Dendritic cell treated with granulocyte-macrophage colony-stimulating factor and Interleukin-4, amounts not matched to agents 40 ng/mL and 50 ng/mL, for 4 days (primary cell): ENCODE data around the gene VSIG8.
A peak's percentile ranks its signal among the peaks of the same experiment; 100 is the strongest.

Experiments used
- H3K27ac Mint-ChIP-seq: one replicate; pipeline ENCODE4 v1.8.0; 2022; ENCODE audit warnings: mild to moderate bottlenecking, mixed read lengths
- H3K27me3 Mint-ChIP-seq: one replicate; pipeline ENCODE4 v1.8.0; 2022; ENCODE audit warnings: mild to moderate bottlenecking, mixed read lengths
- H3K36me3 Mint-ChIP-seq: one replicate; pipeline ENCODE4 v1.8.0; 2022; ENCODE audit warnings: low read depth, mixed read lengths
- H3K4me1 Mint-ChIP-seq: one replicate; pipeline ENCODE4 v1.8.0; 2022; ENCODE audit warnings: low read depth, mixed read lengths
- H3K4me3 Mint-ChIP-seq: one replicate; pipeline ENCODE4 v1.8.0; 2022; ENCODE audit warnings: mild to moderate bottlenecking, moderate library complexity, mixed read lengths
- H3K9me3 Mint-ChIP-seq: one replicate; pipeline ENCODE4 v1.8.0; 2022; ENCODE audit warnings: mixed read lengths
- intact Hi-C: fragments of 100-400 bp; cut with micrococcal nuclease; formaldehyde crosslinking; loops from one replicate; pipeline ENCODE4 v1.15.0; 2022

The VSIG8 gene

GRCh38 chr1:159843459-159843858, 19.0 kb downstream of the VSIG8 start:
- peaks cover 24% of the 10 kb centered on the region for H3K27me3 Mint-ChIP-seq
- no peak overlapping the region for H3K4me3 Mint-ChIP-seq
- no peak overlapping the region for H3K27ac Mint-ChIP-seq
- intact Hi-C loops: no loop called here
- peaks cover 14% of the 10 kb centered on the region for H3K4me1 Mint-ChIP-seq
- no peaks in the 10 kb centered on the region for H3K36me3 Mint-ChIP-seq
- no peaks in the 10 kb centered on the region for H3K9me3 Mint-ChIP-seq

- Mint-ChIP-seq H3K4me3 (no peak overlapping the region), H3K36me3 (peaks cover 16% of the 10 kb centered on the region), H3K27ac (no peak overlapping the region), H3K9me3 (no peaks in the 10 kb centered on the region), H3K4me1 (peaks cover 21% of the 10 kb centered on the region), H3K27me3 (peaks cover 23% of the 10 kb centered on the region)
- intact Hi-C loops: no loop called here
Measured at GRCh38 chr1:159841749-159842148, 20.7 kb downstream of the VSIG8 start.

GRCh38 chr1:159839116-159839849, 23.2 kb downstream of the VSIG8 start:
- intact Hi-C loops: no loop called here
- peaks cover 9% of the 10 kb centered on the region for H3K27me3 Mint-ChIP-seq
- no peak overlapping the region for H3K27ac Mint-ChIP-seq
- H3K36me3 Mint-ChIP-seq: peaks cover 41% of the 10 kb centered on the region
- no peaks in the 10 kb centered on the region for H3K9me3 Mint-ChIP-seq
- peaks cover 42% of the 10 kb centered on the region for H3K4me1 Mint-ChIP-seq
- no peak overlapping the region for H3K4me3 Mint-ChIP-seq

- Mint-ChIP-seq H3K9me3 (no peaks in the 10 kb centered on the region), H3K36me3 (peaks cover 47% of the 10 kb centered on the region), H3K4me1 (peaks cover 48% of the 10 kb centered on the region), H3K27me3 (peaks cover 5% of the 10 kb centered on the region), H3K4me3 (no peak overlapping the region), H3K27ac (no peak overlapping the region)
- intact Hi-C loops: no loop called here
Measured at GRCh38 chr1:159838715-159839114, 23.7 kb downstream of the VSIG8 start.

- H3K4me3 Mint-ChIP-seq: no peak overlapping the region
- no peaks in the 10 kb centered on the region for H3K9me3 Mint-ChIP-seq
- no peaks in the 10 kb centered on the region for H3K27me3 Mint-ChIP-seq
- H3K4me1 Mint-ChIP-seq: peaks cover 75% of the 10 kb centered on the region
- intact Hi-C loops: no loop called here
- H3K27ac Mint-ChIP-seq: no peak overlapping the region
- peaks cover 74% of the 10 kb centered on the region for H3K36me3 Mint-ChIP-seq
Measured at GRCh38 chr1:159835862-159836525, 26.5 kb downstream of the VSIG8 start.

DNA sequence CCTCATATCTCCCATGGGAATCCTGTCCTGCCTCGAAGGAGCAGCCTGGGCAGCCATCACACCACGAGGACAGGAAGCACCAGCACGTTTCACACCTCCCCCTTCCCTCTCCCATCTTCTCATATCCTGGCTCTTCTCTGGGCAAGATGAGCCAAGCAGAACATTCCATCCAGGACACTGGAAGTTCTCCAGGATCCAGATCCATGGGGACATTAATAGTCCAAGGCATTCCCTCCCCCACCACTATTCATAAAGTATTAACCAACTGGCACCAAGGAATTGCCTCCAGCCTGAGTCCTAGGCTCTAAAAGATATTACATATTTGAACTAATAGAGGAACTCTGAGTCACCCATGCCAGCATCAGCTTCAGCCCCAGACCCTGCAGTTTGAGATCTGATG, 27.1 kb downstream of the VSIG8 start:
- intact Hi-C loops: no loop called here

GRCh38 chr1:159832309-159832708, 30.1 kb downstream of the VSIG8 start:
- peaks cover 100% of the 10 kb centered on the region for H3K36me3 Mint-ChIP-seq
- intact Hi-C loops: no loop called here
- peak overlapping the region; percentile 6 for H3K27ac Mint-ChIP-seq
- H3K4me3 Mint-ChIP-seq: no peak overlapping the region
- H3K4me1 Mint-ChIP-seq: peaks cover 90% of the 10 kb centered on the region
- no peaks in the 10 kb centered on the region for H3K27me3 Mint-ChIP-seq
- no peaks in the 10 kb centered on the region for H3K9me3 Mint-ChIP-seq

More for the DNA sequence above, 27.1 kb downstream of the VSIG8 start:
- Mint-ChIP-seq H3K9me3 (no peaks in the 10 kb centered on the region), H3K36me3 (peaks cover 80% of the 10 kb centered on the region), H3K27me3 (no peaks in the 10 kb centered on the region), H3K4me3 (no peak overlapping the region), H3K27ac (no peak overlapping the region), H3K4me1 (peaks cover 81% of the 10 kb centered on the region)

DNA sequence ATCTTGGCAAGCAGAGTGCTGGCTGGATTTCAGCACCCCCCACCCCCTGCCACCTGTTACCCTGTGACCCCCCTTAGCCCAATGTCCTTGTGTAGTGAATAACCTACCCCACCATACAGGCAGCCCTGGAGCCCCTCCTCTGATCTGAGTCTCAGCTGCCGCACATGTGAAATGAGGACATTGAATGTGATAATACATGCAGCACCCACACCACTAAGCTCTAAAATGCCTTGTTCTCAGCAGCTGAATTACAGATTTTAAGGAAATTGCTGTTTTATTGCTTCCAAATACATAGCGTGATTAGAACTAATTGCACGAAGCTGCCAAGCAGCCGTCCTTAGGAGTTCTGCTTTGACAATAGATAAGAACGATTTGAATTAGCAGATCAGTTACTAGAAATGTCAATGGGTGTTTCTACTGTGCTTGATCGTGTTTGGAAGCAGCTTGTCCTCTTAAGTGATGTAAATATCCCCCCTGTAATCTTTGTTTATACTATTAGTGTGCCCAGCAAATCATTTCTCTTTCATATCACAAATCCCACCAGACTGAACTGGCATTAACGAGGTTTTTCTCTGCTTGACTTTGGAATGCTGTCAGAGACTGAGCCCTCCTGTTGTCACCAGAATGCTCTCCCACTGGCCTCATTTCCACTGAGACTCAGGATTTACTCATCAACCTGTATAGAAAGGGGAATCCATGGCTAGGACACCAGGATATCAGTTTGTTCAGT, 30.9 kb downstream of the VSIG8 start:
- Mint-ChIP-seq H3K27me3 (no peaks in the 10 kb centered on the region), H3K36me3 (peaks cover 100% of the 10 kb centered on the region), H3K4me1 (peaks cover 92% of the 10 kb centered on the region), H3K4me3 (peak overlapping the region; percentile 67), H3K27ac (no peak overlapping the region), H3K9me3 (no peaks in the 10 kb centered on the region)
- intact Hi-C loops: no loop called here

GRCh38 chr1:159830722-159831121, 31.7 kb downstream of the VSIG8 start:
- Mint-ChIP-seq H3K4me3 (peak overlapping the region; percentile 67), H3K27ac (peak overlapping the region; percentile 38), H3K27me3 (no peaks in the 10 kb centered on the region), H3K36me3 (peaks cover 92% of the 10 kb centered on the region), H3K4me1 (peaks cover 93% of the 10 kb centered on the region), H3K9me3 (no peaks in the 10 kb centered on the region)
- intact Hi-C loops: no loop called here

- intact Hi-C loops: loop anchor here (1.0 to 5.0 kb wide), 3 partner anchors 31 to 60 kb away; partner anchors contain the start of gene DUSP23
- H3K9me3 Mint-ChIP-seq: no peaks in the 10 kb centered on the region
- peaks cover 93% of the 10 kb centered on the region for H3K4me1 Mint-ChIP-seq
Measured at GRCh38 chr1:159829822-159830465, 32.5 kb downstream of the VSIG8 start.

DNA sequence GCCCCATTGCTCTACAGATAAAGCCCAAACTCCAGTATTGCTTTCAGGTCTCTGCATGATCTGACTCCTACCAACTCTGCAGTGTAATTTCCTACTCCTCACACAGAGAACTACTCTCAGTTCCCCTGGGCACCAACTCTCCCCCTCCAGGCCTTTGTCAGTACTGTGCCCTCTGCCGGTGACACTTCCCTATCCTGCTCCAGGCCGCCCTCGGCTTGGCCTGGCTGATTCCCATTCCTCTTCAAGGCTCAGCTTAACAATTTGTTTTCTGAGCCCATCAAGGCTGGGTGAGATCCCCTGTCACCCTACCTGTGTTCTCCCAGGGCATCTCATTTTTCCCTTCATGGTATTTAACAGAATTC, 33.2 kb downstream of the VSIG8 start:
- Mint-ChIP-seq H3K4me1 (peaks cover 95% of the 10 kb centered on the region), H3K4me3 (peak overlapping the region; percentile 98)
- intact Hi-C loops: loop anchor here (1.0 to 5.0 kb wide), 3 partner anchors 30 to 61 kb away; partner anchors contain the start of gene DUSP23

More at GRCh38 chr1:159829822-159830465, 32.5 kb downstream of the VSIG8 start:
- H3K4me3 Mint-ChIP-seq: peak overlapping the region; percentile 98
- peaks cover 84% of the 10 kb centered on the region for H3K36me3 Mint-ChIP-seq
- peak overlapping the region; percentile 99 for H3K27ac Mint-ChIP-seq
- no peaks in the 10 kb centered on the region for H3K27me3 Mint-ChIP-seq

DNA sequence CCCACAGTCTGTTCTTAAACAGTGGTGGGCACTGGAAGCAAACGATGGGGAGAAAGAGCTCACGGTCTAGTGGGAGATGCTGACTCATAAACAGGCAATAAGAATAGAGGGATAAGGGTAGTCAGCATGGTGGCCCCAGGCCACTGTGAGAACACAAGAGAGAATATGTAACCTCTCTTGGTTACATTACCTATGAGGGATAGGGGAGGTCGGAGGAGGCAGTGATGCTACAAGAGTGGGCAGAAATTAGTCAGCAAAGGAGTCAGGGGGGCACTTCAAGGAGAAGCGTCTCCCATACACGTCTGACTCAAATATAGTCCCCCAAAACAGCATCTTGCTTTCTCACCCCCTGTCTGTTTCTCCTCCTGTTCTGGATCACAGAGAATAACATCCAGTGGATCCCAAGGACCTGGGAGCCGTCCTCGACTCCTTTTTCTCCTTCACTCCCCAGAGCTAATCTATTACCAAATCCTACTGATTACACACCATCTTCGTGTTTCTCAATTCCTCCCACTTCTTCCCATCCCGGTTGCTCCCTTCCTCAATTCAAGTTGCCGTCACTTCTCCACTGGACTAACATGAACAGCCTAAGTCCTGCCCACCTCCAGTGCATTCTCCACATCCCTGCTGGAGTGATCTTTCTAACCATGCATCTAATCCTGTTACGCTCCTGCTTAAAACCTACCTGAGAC, 33.7 kb downstream of the VSIG8 start:
- Mint-ChIP-seq H3K4me3 (peak overlapping the region; percentile 98), H3K9me3 (no peaks in the 10 kb centered on the region), H3K27ac (peak overlapping the region; percentile 99), H3K36me3 (peaks cover 72% of the 10 kb centered on the region), H3K4me1 (peaks cover 95% of the 10 kb centered on the region), H3K27me3 (no peaks in the 10 kb centered on the region)
- intact Hi-C loops: loop anchor here (1.0 to 5.0 kb wide), 3 partner anchors 29 to 62 kb away; partner anchors contain the start of gene DUSP23

More for the DNA sequence above, 33.2 kb downstream of the VSIG8 start:
- H3K36me3 Mint-ChIP-seq: peaks cover 78% of the 10 kb centered on the region
- H3K9me3 Mint-ChIP-seq: no peaks in the 10 kb centered on the region
- H3K27ac Mint-ChIP-seq: peak overlapping the region; percentile 99
- no peaks in the 10 kb centered on the region for H3K27me3 Mint-ChIP-seq

GRCh38 chr1:159828176-159828575, 34.3 kb downstream of the VSIG8 start:
- H3K4me3 Mint-ChIP-seq: peak overlapping the region; percentile 98
- peak overlapping the region; percentile 99 for H3K27ac Mint-ChIP-seq
- intact Hi-C loops: loop anchor here (5.0 kb wide), 1 partner anchor 46 kb away; the partner anchor contains the start of gene DUSP23
- peaks cover 67% of the 10 kb centered on the region for H3K36me3 Mint-ChIP-seq
- H3K27me3 Mint-ChIP-seq: peaks cover 1% of the 10 kb centered on the region
- peaks cover 95% of the 10 kb centered on the region for H3K4me1 Mint-ChIP-seq
- no peaks in the 10 kb centered on the region for H3K9me3 Mint-ChIP-seq
